K562 (cell line): ENCODE data around the gene SERBP1. TPM values are rescaled to one million over a fixed set of nuclear protein-coding genes. Genes with fewer than 3 reads are reported as not detected.

Source experiments
- ATAC-seq: fragments of 200-7000 bp; cut with Tn5 transposase; 3 replicates; pipeline ENCODE4 v1.9.1; 2020; ENCODE audit warnings: moderate library complexity
- Bru-seq: library from RNA; stranded (reverse); fragments of 400-500 nt; gene quantifications from one replicate; lab custom pipeline; 2021; lab: Mats Ljungman, UMichigan
- BruChase-seq, 2 experiments: library from RNA; stranded (reverse); fragments of 400-500 nt; gene quantifications; one replicate each; lab custom pipeline; 2021; lab: Mats Ljungman, UMichigan
- BruUV-seq: library from RNA; stranded (reverse); fragments of 400-500 nt; replicated peaks from 2 replicates; lab custom pipeline; 2021; lab: Mats Ljungman, UMichigan
- CTCF ChIA-PET: fragments of 300-600 bp; formaldehyde crosslinking; extraction: SDS; loops from one replicate; lab custom pipeline; 2021; ENCODE audit warnings: low intra/inter-chr PET ratio; lab: Yijun Ruan, JAX
- POLR2A ChIA-PET: fragments of 300-600, 350-650 bp; sonication (Branson Sonifier 250); formaldehyde crosslinking; extraction: SDS; loops from one replicate; lab custom pipeline; 2021; ENCODE audit warnings: antibody characterized with exemption, inconsistent platforms; lab: Yijun Ruan, JAX
- DNase-seq, 4 experiments: peaks; one replicate each; pipeline versions ENCODE4 v3.0.0 to v3.0.0-alpha.2; 2011 to 2018; ENCODE audit warnings: low spot score in 3 of 4, mixed read lengths in 3 of 4; ENCODE audit errors: extremely low read depth in 1 of 4
- FAIRE-seq: peaks from 2 replicates; lab custom pipeline; 2011; peaks lifted over from hg19 to GRCh38; lab: Jason Lieb, UNC
- H2AFZ ChIP-seq: 2 replicates; pipeline ENCODE4 v1.6.0; 2011; ENCODE audit warnings: low read depth, low read length, control low read depth, inconsistent platforms
- H3K27ac ChIP-seq: fragments of 200-600 bp; 3 replicates; pipeline ENCODE4 v1.8.0; 2011; ENCODE audit warnings: low read depth, mild to moderate bottlenecking, control low read depth, inconsistent platforms, low read length, moderate library complexity, mixed read lengths; ENCODE audit errors: extremely low read depth
- H3K27me3 ChIP-seq, 2 experiments: fragments of 300-600 bp in 1 of 2; 2 replicates in 1 of 2; 3 replicates in 1 of 2; pipeline versions ENCODE4 v1.6.0 to v1.8.0; 2011; ENCODE audit warnings: inconsistent platforms in 2 of 2, low read length in 2 of 2, mild to moderate bottlenecking in 1 of 2, mixed read lengths in 1 of 2, moderate library complexity in 1 of 2; ENCODE audit not compliant: control insufficient read depth in 2 of 2, insufficient read depth in 2 of 2
- H3K36me3 ChIP-seq: fragments of 300-600 bp; 3 replicates; pipeline ENCODE4 v1.8.0; 2011; ENCODE audit warnings: mild to moderate bottlenecking, low read length, inconsistent platforms; ENCODE audit not compliant: control insufficient read depth, insufficient read depth
- H3K4me1 ChIP-seq, 2 experiments: fragments of 200-600 bp in 1 of 2; replicated peaks in 1 of 2; 2 replicates in 1 of 2; 3 replicates in 1 of 2; pipeline versions ENCODE4 v1.5.1 to v1.8.0; 2011; ENCODE audit warnings: inconsistent platforms in 2 of 2, low read length in 2 of 2, mild to moderate bottlenecking in 1 of 2, mixed read lengths in 1 of 2, moderate library complexity in 1 of 2; ENCODE audit not compliant: control insufficient read depth in 2 of 2, insufficient read depth in 2 of 2
- H3K4me2 ChIP-seq: 2 replicates; pipeline ENCODE4 v1.6.1; 2011; ENCODE audit warnings: low read length, control low read depth, inconsistent platforms, mixed read lengths; ENCODE audit not compliant: insufficient read depth
- H3K4me3 ChIP-seq: fragments of 200-600 bp; sonication (generic), shearing (Covaris generic); 2 replicates; pipeline ENCODE4 v1.5.1; 2016; ENCODE audit warnings: control low read depth, inconsistent platforms
- H3K79me2 ChIP-seq: fragments of 200-600 bp; 3 replicates; pipeline ENCODE4 v1.8.0; 2011; ENCODE audit warnings: low read length, inconsistent platforms; ENCODE audit not compliant: control insufficient read depth, insufficient read depth
- H3K9ac ChIP-seq, 2 experiments: 2 replicates each; pipeline versions ENCODE4 v1.6.0 to v1.6.1; 2011; ENCODE audit warnings: low read depth in 2 of 2, low read length in 2 of 2, control low read depth in 1 of 2, inconsistent platforms in 1 of 2, mild to moderate bottlenecking in 1 of 2, mixed read lengths in 1 of 2; ENCODE audit not compliant: insufficient read depth in 1 of 2
- H3K9me1 ChIP-seq: one replicate; pipeline ENCODE4 v1.6.0; 2011; ENCODE audit warnings: inconsistent platforms, mild to moderate bottlenecking, low read length, moderate library complexity; ENCODE audit not compliant: control insufficient read depth, insufficient read depth
- H3K9me3 ChIP-seq: replicated peaks from 2 replicates; pipeline ENCODE4 v1.5.1; 2011; ENCODE audit warnings: low read depth, low read length, inconsistent platforms; ENCODE audit not compliant: control insufficient read depth, insufficient read depth
- H4K20me1 ChIP-seq: replicated peaks from 2 replicates; pipeline ENCODE4 v1.6.1; 2011; ENCODE audit warnings: low read length, inconsistent platforms, mixed read lengths; ENCODE audit not compliant: control insufficient read depth, insufficient read depth
- CREB1 ChIP-seq, 2 experiments: sonication (generic) in 1 of 2; formaldehyde crosslinking in 1 of 2; IDR thresholded peaks; 2 replicates each; pipeline versions ENCODE4 v1.6.1 to v1.8.0; 2012 to 2022; ENCODE audit warnings: inconsistent platforms in 1 of 2, mild to moderate bottlenecking in 1 of 2, missing genetic modification reagents in 1 of 2, moderate library complexity in 1 of 2
- DIDO1 ChIP-seq: fragments of 450-650 bp; IDR thresholded peaks from 2 replicates; pipeline ENCODE4 v1.6.1; 2016; ENCODE audit warnings: low read depth, missing biosample characterization, missing genetic modification characterization
- ESRRA ChIP-seq: fragments of 450-650 bp; IDR thresholded peaks from 2 replicates; pipeline ENCODE4 v1.6.1; 2014; ENCODE audit warnings: low read depth, mild to moderate bottlenecking, moderate library complexity, borderline replicate concordance
- HDAC2 ChIP-seq: fragments of 450-650 bp; IDR thresholded peaks from 2 replicates; pipeline ENCODE4 v1.6.1; 2016; ENCODE audit warnings: mild to moderate bottlenecking
- KAT7 ChIP-seq: sonication (generic); formaldehyde crosslinking; IDR thresholded peaks from 2 replicates; pipeline ENCODE4 v1.8.0; 2022; ENCODE audit warnings: missing genetic modification reagents, mild to moderate bottlenecking, borderline replicate concordance
- NFRKB ChIP-seq: fragments of 450-650 bp; IDR thresholded peaks from 2 replicates; pipeline ENCODE4 v1.6.1; 2016; ENCODE audit warnings: low read depth
- SAFB ChIP-seq: fragments of 200-400 bp; formaldehyde crosslinking; IDR thresholded peaks from 2 replicates; pipeline ENCODE4 v1.6.1; 2017; ENCODE audit warnings: low read depth, low read length, borderline replicate concordance
- SMAD1 ChIP-seq: fragments of 150-350 bp; IDR thresholded peaks from 2 replicates; pipeline ENCODE4 v1.6.1; 2014; ENCODE audit warnings: low read length, low read depth; ENCODE audit not compliant: partially characterized antibody
- SREBF1 ChIP-seq: fragments of 150-350 bp; IDR thresholded peaks from 2 replicates; pipeline ENCODE4 v1.6.1; 2014; ENCODE audit warnings: antibody characterized with exemption, low read depth, low read length, borderline replicate concordance
- STAT5B ChIP-seq: fragments of 250-450 bp; sonication (Bioruptor Pico); IDR thresholded peaks from 2 replicates; pipeline ENCODE4 v1.8.0; 2021; ENCODE audit warnings: mild to moderate bottlenecking, inconsistent platforms
- TGIF2 ChIP-seq: sonication (generic); formaldehyde crosslinking; IDR thresholded peaks from 2 replicates; pipeline ENCODE4 v1.8.1; 2022; ENCODE audit warnings: mild to moderate bottlenecking, missing genetic modification reagents, moderate library complexity
- ZFP36 ChIP-seq: fragments of 150-350 bp; IDR thresholded peaks from 2 replicates; pipeline ENCODE4 v1.6.1; 2018; ENCODE audit warnings: low read length, low read depth; ENCODE audit not compliant: partially characterized antibody
- WGBS: fragments of 100-300 bp; shearing (Covaris generic); methylation state at CpG from one replicate; pipeline ENCODE4 v1.1.6; 2016; ENCODE audit warnings: low coverage, mixed read lengths; ENCODE audit not compliant: insufficient coverage; ENCODE audit errors: missing lambda C conversion rate; 5-methylcytosine and 5-hydroxymethylcytosine counted together
- in situ Hi-C: fragments of 300-500 bp; cut with MboI; formaldehyde crosslinking; loops from 4 replicates; pipeline ENCODE4 v1.15.0; 2018; ENCODE audit warnings: inconsistent platforms, mixed read lengths
- intact Hi-C: fragments of 100-400 bp; cut with micrococcal nuclease; formaldehyde crosslinking; loops from 2 replicates; pipeline ENCODE4 v1.14.2; 2022
- long read RNA-seq, 3 experiments: library from polyadenylated mRNA in 2 of 3; library from RNA in 1 of 3; unstranded in 2 of 3; stranded (forward) in 1 of 3; transcript quantifications; one replicate each; pipeline ENCODE4 v2.0.0, GENCODE V29; 2019 to 2022
- polyA minus RNA-seq, 3 experiments: library from RNA; depleted of rRNA, polyadenylated mRNA; stranded (reverse); fragments of >200 nt; gene quantifications; 2 replicates each; pipeline ENCODE4 v1.2.3, GENCODE V29; 2011
- polyA plus RNA-seq, 8 experiments: library from polyadenylated mRNA; depleted of rRNA in 4 of 8; stranded (reverse) in 5 of 8; unstranded in 3 of 8; fragments of >200 nt; fragmentation: Nextera tagmentation in 2 of 8; fragmentation: Illumina TruSeq in 1 of 8; extraction: Ambion mirVana in 2 of 8; extraction: Trizol in 1 of 8; gene quantifications; 2 replicates each; pipeline versions ENCODE4 v1.2.1 to v1.2.3, GENCODE V29; 2011 to 2014; ENCODE audit warnings: inconsistent platforms in 1 of 8, missing spikeins in 1 of 8
- total RNA-seq, 7 experiments: library from RNA; depleted of rRNA in 6 of 7; stranded (reverse); fragments of >200 nt in 6 of 7; fragmentation: Illumina TruSeq in 2 of 7; extraction: Trizol in 2 of 7; gene quantifications; 2 replicates each; pipeline versions ENCODE4 v1.2.1 to v1.2.3, GENCODE V29; 2011 to 2021; ENCODE audit warnings: low replicate concordance in 1 of 7
- TF ChIP-seq, protein P1 (sequence below): IDR thresholded peaks from 2 replicates; pipeline ENCODE4 v1.6.1; 2011; ENCODE audit not compliant: insufficient read length; ENCODE audit errors: extremely low read depth

SERBP1 gene
- total RNA-seq (2011; cell fraction: chromatin; rRNA removed; ENCODE audit: low replicate concordance): 44.8 and 218 TPM in 2 replicates
- 38.5 and 46.2 TPM in 2 replicates for total RNA-seq (2011; cell fraction: nucleolus; rRNA removed)
- 82.6 and 125 TPM in 2 replicates for total RNA-seq (2011; cell fraction: nucleoplasm; rRNA removed)
- 656 and 761 TPM in 2 replicates for total RNA-seq (2014; rRNA removed)
- 464 and 519 TPM in 2 replicates for total RNA-seq (2014; rRNA removed; fragmentation: Illumina TruSeq; extraction: Trizol)
- total RNA-seq (2015; rRNA removed; fragmentation: Illumina TruSeq; extraction: Trizol): 523 and 537 TPM in 2 replicates
- 415 and 449 TPM in 2 replicates for total RNA-seq (2021)
- 295 and 420 TPM in 2 replicates for polyA plus RNA-seq (2011; rRNA removed)
- 136 and 207 TPM in 2 replicates for polyA plus RNA-seq (2011; cell fraction: cytosol; rRNA removed)
- 65.4 and 88.8 TPM in 2 replicates for polyA plus RNA-seq (2011; cell fraction: nucleus; rRNA removed)
- 218 and 429 TPM in 2 replicates for polyA plus RNA-seq (2012)
- polyA plus RNA-seq (2014; fragmentation: Illumina TruSeq; extraction: Trizol): 492 and 549 TPM in 2 replicates
- polyA plus RNA-seq (2014; fragmentation: Nextera tagmentation; extraction: Ambion mirVana): 10 to 100 TPM; 79.9 to 81.2 TPM
- polyA plus RNA-seq (2014; rRNA removed): 494 and 522 TPM in 2 replicates
- polyA minus RNA-seq (2011; rRNA and poly(A)+ RNA removed): 427 and 585 TPM in 2 replicates
- 185 and 239 TPM in 2 replicates for polyA minus RNA-seq (2011; cell fraction: cytosol; rRNA and poly(A)+ RNA removed)
- 63.4 and 107 TPM in 2 replicates for polyA minus RNA-seq (2011; cell fraction: nucleus; rRNA and poly(A)+ RNA removed)
- percentile 99 among the genes with signal in this experiment for Bru-seq, nascent RNA
- percentile 99 among the genes with signal in this experiment for BruChase-seq, experiment 1, labeled RNA remaining after a 2-hour chase
- BruChase-seq, experiment 2, labeled RNA remaining after a 6-hour chase: percentile 99 among the genes with signal in this experiment
- long read RNA-seq, experiment 1, full-length matches to known transcripts: 1,928 of 2,250 reads
- long read RNA-seq, experiment 1, partial matches to known transcripts: 202 of 2,250 reads
- long read RNA-seq, experiment 1, other reads (novel, unspliced or antisense): 120 of 2,250 reads
- long read RNA-seq, experiment 2, full-length matches to known transcripts: 198 of 674 reads
- long read RNA-seq, experiment 2, partial matches to known transcripts: 47 of 674 reads
- long read RNA-seq, experiment 2, other reads (novel, unspliced or antisense): 429 of 674 reads
- long read RNA-seq, experiment 3, full-length matches to known transcripts: 342 of 513 reads
- long read RNA-seq, experiment 3, partial matches to known transcripts: 144 of 513 reads
- long read RNA-seq, experiment 3, other reads (novel, unspliced or antisense): 27 of 513 reads

DNA sequence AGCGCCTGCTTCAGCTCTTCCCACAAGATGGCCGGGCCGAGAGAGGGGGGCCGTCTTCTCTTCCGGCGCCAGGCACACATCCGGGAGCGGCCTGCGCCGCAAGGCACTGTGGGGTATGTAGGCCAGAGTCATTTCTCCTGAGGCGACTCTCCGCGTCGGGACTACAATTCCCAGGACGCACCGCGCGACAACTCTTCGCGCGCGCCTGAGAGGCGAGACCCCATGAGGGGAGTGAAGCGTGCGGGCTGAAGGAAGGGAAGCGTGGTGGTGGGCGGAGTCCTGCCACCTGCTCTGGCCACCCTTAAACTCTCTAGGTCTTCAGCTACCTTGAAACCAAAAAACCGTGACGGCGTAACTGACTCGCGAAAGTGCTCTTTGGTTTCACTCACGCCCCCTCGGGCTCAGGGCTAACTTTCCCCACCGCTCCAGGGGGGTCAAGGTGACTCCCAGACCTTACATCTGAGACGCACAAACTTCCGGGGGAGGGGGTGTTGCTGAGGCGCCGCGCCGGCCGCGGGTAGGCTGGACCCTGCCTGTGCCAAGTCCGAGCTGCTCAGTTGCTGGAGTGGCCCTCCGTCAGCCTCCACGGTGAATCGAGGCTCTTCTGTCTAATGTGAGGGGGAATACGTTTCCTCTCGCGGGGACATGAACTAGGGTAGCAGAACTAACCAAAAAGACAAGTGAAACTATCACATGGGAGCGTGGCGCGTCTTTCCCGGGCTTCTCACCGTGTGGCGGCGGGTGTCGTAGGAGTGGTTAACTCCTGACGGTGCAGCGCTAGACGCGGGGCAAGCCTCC, at the start of gene SERBP1:
Gene SERBP1, minus strand, starts transcription at position 45 of the 798 bp plus-strand sequence. CDS start 102 bp downstream, outside the sequence.
- Histone ChIP-seq H2AFZ (peak within 1 kb of the TSS; percentile 94), H3K36me3 (peaks cover 42% of the 10 kb centered on the region), H3K27ac (peak within 1 kb of the TSS; percentile 98), H3K9ac (peak within 1 kb of the TSS; percentile 97 to 99), H3K4me1 (peaks cover 14 to 19% of the 10 kb centered on the region in 2 experiments; a peak in 4 of 5 replicates), H3K4me2 (peak within 1 kb of the TSS; percentile 95), H3K9me1 (no peaks in the 10 kb centered on the region), H3K4me3 (peak within 1 kb of the TSS; percentile 96), H3K79me2 (peaks cover 70% of the 10 kb centered on the region), H3K9me3 (no peaks in the 10 kb centered on the region; the same call in 1 of the 2 replicates), H3K27me3 (no peaks in the 10 kb centered on the region), H4K20me1 (peaks cover 42% of the 10 kb centered on the region)
- intact Hi-C loops (loop anchor here (2.0 to 10.0 kb wide), 4 partner anchors 48 to 503 kb away; partner anchors contain the start of gene GADD45A), in situ Hi-C loops (no loop called here)
- CTCF ChIA-PET: no interaction called here
- ATAC-seq: peak; percentile 89
- FAIRE-seq: peak; percentile 94
- WGBS: 0% methylated on average over 51 of the region's 62 CpGs
- TSS peak; percentile 89 for BruUV-seq
- POLR2A ChIA-PET: interaction anchor here (0.6 to 3.9 kb wide), 20 partner anchors 9 to 255 kb away, joined by 3 to 35 read pairs (median 4); partner anchors contain the start of gene GADD45A
- peak; percentile 85 to 99 (median 90) for DNase-seq
- TF ChIP-seq NFRKB (peak; percentile 100), ZFP36 (peak; percentile 28), DIDO1 (tag) (peak; percentile 5; the same call in 1 of the 2 replicates), ESRRA (peak; percentile 97), TGIF2 (CRISPR knock-in tag) (0 out of 2 replicates have a peak, but pooled peaks have one; percentile 20), KAT7 (peak; percentile 14; the same call in 1 of the 2 replicates), SAFB (no peak), STAT5B (CRISPR knock-in tag) (no peak), CREB1 (IDR thresholded peaks at IDR 0.05) (peak; percentile 86), CREB1 (CRISPR knock-in tag; IDR thresholded peaks at IDR 0.05) (peak; percentile 86), HDAC2 (peak; percentile 83), SMAD1 (peak; percentile 64), SREBF1 (no peak)
- TF ChIP-seq, protein P1, sequence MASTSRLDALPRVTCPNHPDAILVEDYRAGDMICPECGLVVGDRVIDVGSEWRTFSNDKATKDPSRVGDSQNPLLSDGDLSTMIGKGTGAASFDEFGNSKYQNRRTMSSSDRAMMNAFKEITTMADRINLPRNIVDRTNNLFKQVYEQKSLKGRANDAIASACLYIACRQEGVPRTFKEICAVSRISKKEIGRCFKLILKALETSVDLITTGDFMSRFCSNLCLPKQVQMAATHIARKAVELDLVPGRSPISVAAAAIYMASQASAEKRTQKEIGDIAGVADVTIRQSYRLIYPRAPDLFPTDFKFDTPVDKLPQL: peak; percentile 36
